ENCODE measurements around the gene GNAO1.

The GNAO1 gene

DNA sequence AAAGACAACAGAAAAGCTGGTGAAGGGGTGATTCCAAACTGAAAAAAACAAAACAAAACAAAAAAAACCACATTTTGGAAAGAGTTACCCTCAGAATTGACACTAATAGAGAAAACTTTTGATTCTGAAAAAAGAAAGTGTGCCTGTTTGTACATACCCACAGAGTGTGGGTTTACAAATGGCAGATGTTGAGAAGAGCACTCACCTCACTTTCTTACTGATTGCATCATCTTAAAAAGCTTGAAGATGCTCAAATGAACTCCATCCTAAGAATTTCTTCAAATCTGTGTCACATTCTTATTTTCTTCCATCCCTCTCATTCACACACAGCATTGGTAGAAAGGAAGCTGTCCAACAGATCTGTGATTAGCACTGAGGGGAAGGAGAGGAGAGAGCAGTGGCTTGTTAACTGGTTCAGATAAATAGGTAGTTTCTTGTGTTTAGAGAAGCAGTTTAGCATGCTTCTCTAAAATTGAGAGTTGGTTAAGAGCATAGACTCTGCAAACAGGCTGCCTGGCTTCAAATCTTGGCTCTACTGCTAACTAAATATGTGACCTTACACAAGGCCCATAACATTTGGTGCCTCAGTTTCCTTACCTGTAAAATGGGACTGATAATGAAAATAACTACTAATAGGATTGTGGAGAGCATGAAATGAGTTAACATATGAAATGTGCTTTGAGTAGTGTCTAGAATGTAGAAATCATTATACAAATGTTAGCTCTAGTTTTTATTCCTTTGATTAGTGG, 6.9 kb downstream of the GNAO1 start:
- no peak for DNase-seq

DNA sequence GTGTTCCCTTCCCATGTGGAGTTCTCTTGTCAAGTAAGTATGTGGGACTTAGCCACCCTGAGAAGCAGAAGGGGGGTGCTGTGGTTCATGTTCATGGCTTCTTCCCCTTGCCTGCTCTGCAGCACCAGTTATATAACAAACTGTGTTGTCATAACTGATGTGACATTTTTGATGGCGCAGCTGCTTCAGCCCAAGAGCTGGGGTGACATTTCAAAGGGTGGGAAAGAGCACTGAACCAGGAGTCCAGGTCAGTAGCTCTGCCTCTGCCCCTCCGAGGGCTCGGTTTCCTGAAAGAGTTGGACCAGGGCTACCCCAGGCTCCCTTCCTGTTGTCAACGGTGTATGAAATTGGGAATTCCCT, 7.4 kb downstream of the GNAO1 start:
- no peak for DNase-seq

DNA sequence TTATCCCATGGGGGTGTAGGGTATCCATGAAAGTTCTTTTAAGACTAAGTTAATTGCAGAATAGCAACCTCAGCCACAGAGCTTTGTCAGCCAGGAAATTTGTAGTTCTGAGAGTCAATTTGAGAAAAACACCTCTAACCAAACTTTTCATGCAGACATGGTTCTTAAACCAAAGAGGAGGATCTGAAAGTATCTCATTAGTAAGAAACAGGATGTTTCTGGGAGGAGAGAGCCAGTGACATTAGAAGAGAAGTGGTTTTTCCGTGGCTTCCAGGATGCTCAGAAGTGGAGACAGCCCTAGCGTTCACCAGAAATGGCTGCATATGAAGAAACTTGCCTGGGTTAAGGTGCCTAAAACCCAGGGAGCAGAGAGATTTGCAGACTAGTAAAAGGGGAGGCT, 7.9 kb downstream of the GNAO1 start:
- no peak for DNase-seq

DNA sequence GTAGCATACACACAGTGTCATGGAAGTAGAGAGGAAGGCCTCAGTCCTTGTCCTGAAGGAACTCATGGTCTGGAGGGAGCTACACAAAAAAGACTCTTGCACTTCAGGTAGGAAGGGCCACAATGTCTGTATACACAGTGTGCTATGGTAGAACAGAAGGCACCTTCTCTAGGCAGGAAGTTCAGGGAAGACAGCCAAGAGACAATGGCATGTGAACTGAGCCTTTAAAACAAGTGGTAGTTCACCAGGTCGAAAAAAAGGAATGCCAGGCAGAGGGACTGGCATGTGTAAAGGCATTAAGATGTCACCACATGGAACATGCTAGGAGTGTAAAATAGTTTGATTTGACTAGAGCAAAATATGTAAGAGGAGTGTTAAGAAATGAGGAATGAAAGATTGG, 9.7 kb downstream of the GNAO1 start:
- no peak for DNase-seq

DNA sequence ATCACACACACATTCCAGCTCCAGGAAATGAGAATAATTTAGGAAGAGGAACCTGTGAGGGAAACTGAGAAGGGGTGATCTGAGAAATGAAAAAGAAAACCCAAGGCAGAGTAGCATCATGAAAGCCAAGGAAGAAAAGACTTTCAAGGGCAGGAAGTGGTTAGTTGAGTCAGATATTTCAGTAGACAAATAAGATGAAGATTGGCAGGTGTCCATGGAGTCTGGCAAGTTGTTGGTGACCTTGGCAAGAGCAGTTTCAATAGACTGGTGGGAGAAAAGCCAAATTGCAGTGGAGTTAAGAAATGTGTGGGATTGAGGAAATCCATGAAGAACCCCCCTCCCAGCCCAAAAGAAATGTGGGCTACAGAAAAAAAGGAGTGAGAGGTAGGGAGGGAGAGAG, 10.7 kb downstream of the GNAO1 start:
- DNase-seq: peak; percentile 5 to 67

DNA sequence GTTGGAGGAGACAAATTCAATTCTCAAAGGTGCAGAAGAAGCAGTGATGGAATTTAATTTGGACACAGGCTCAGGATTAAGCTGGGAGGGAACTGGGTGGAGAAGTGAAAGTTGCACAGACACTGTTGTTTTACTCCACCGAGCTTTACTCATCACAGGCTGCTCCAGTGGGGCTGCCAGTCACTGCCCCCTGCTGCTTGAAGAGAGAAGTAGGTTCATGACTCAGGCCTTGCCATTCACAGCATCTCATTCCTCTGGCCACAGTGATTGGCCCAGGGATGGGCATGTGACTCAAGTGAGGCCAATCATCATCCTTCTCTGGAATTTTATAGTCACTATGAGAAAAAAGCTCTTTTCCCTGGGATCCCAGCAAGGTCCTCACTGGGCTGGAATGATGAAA, 11.8 kb downstream of the GNAO1 start:
- peak in 1 of 2 experiments; percentile 9 for DNase-seq

DNA sequence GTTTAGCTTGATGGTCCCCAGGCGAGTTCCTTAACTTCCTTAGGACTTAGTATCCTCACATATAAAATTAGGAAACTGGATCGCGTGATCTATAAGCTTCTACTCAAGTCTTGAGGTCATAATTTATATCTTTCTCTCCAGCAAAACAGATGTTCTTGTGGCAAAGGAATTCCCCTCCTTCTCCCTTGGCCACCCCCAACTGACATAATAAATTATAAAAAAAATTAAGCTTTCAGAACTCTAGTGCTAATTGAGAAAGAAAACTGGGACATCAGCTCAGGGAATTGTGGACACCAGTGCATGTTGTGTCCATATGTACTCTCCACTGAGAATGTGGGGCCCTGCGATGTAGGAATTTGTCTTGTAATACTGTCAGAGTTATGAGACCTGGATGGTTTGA, 13.5 kb downstream of the GNAO1 start:
- DNase-seq: no peak

DNA sequence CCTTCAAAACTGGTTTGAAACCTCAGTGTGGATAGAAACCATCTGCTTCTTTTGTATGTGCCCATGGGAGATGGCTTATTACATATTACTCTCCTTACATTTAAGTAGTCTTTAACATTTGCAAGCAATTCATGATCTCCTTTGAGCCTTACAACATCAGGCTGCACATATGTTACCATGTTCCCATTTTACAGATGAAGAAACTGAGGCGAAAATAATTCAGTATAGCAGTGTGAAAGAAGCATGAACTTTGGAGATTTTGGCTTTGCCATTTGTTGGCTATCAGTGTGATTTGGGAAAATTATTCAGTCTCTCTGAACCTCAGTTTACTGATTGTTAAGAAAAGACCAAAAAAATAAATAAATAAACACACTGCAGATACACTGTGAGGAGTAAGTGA, 15.7 kb downstream of the GNAO1 start:
- DNase-seq: no peak

DNA sequence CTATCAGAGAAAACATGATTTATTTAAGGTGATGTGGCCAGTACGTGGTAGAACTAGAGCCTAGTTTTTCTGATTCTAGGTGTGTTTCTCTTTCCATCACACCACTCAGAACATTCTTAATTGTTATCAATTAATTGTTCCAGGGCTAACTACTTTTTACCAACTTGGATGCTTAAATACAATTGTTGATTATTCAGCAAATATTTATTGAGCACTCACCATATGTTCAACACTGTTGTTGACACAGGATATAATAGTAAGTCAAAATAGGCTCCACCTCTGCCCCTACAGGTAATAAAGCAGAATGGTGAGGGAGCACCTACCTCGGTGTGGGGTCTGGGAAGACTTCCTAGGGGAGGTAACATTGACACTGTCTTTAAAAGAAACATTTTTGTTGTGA, 16.1 kb downstream of the GNAO1 start:
- no peak for DNase-seq

DNA sequence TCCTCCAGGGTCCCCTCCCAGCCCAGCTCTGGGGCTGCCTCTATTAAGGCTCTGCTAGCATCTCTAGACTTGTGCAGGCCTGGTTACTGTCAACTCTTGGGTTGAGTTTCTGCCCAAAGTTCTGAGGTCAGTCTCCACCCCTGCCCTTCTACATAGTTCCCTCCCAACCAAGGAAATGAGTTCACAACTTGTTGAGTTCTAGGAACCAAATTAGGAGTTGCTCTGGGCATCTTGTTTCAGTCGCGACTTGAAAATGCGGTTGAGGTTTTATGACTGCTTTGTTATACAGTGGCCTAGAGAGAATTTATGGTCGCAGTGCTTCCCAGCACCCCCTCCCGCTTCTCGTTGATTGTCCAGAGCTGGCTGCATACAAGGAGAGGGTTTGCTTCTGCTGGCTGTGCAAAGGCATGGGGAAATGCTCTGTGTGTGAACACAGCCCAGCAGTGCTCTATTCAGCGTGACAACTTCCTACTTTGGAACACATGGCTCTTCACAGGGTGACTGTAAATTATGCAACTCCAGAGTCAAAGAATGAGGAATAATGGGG, 20.2 kb downstream of the GNAO1 start:
- DNase-seq: no peak

DNA sequence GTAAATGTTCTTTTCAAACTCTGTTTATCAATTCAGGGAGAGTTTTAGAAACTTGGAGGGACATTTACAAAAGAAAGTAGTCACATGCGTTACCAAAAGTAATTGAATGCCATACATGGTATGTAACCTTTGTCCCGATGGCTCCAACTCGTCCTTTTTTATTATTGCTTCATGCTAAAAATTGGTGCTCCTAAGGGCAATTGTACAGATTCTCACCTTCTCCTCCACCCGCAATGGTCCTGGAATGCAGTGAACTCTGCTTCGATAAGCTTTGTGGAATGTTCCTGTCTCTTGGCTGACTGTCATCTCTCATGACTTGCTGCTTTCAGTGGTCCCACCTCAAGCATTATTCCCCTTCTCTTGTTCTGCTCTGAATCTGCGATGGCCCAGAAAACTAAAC, 20.9 kb downstream of the GNAO1 start:
- no peak for DNase-seq

DNA sequence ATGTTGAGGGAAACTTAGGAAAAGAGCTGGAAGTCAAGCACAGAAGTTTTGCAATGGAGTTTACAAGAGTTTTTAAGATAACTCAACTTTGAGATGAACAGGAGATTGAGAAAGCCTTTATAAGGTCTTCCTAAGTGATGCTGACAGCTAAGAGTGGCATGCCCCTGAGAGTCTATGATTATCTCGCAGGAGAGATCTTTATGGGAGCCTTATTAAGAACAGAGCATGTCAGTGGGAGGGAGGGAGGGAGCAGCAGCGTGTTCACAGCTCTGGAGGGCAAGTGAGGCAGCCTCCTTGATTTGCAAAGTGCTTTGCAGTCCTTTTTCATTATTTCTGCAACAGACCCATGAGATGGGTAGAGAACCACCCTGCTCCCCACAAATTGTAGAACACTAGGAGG, 30.7 kb downstream of the GNAO1 start:
- no peak for DNase-seq

DNA sequence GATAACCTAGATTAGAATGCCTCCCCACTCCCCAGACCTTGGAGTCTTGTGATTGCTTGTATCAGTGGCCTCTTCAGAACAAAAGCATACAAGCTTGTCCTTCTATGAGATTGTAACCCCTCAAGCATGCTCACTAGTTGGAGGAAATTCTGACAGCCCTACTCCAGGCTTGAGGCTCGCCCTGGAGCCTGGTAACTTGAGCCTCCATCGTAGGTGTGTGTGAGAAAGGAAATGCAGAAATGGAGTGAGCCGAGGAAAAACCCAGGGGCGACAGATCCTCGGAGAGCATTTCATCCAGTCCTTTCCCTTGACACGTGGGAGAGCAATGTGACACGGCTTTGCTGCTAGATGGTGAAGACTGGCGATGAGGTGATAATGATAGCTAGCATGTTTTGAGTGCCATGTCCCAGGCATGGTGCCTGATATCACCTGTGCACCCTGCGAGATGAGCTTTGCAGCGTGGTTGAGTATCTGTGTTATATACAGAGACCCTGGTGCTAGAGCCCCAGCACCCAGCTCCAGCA, 31.2 kb downstream of the GNAO1 start:
- DNase-seq: no peak

DNA sequence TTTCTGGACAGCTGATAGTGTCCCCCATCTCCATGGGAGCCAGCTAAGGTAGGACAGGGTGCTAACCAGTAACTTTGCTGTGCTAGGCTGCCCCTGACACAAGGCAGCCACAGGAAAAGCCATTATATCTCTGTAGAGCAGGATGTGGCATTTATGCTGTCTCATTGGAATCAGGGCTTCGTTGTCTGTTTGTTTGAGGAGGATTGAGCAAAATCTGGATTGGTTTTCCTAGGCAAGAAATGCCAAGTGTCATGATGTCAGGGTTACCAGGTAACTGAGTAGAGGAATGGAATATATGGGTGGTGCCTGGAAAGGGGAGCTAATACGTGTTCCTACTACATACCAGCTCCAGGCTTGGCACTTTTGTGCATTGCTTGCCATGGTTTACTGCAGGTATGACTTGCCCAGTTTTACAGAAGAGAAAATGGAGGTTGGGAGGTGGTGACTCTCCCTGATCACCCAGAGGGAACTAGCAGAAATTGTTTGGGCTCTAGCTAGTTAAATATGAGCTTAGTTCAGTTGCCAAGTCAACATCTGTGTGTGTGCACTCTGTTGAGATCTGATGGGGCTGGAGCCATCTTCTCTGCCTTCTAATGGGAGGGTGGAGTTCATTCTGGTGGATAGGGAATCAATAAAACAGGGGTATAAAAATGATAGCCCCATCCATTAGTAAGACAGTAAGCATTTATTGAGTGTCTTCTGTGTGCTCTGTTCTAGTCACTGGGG, 33.9 kb downstream of the GNAO1 start:
- DNase-seq: no peak

DNA sequence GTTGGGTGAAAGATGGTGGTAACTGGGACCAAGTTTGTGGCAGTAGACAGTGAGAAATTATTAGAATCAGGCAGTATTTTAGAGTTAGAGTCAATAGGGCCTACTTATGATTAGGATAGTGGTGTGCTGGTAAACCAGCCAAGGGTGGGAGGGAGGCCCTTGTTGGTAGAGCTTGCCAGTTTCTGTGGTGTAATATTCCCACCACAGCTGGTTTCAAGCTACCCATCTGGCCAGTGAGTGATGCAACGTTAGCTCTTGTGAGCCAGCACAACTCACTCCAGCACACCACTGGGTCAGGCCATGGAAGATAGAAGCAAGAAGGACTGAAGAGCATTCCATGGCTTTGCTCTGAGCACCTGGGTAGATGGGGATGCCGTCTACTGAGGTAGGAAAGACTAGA, 34.9 kb downstream of the GNAO1 start:
- DNase-seq: peak in 1 of 2 experiments; percentile 5

DNA sequence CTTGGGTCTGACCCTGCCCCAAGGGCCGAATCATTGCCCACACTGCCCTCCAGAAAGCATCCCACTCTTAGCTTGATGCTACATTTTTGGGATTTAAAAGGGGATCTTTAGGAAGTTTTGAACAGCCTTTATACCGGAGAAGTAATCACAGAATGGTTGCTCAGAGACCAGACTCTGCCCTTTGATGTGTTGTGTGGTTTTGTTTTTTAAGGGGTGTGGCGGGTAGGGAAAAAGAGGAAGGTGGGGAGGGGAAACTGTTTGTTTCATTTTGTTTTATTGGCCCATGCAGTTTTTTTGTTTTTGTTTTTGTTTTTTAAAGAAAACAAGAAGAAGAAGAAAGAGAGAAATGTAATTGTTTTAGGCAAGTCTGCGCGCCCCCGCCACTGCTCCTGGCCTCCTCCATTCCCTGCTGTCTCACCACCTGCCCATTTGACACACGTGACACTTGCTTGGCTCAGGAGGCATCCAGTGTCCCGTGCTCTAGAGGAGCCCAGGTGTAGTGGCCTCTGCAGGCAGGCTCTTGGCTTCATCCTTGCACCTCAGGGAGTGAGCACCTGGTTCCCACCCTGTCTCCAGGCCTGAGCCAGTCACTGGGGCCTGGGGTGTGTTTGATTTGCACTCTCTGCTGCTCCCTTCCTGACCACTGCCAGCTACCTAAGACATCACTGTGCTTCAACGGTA, 35.7 kb downstream of the GNAO1 start:
- DNase-seq: no peak

DNA sequence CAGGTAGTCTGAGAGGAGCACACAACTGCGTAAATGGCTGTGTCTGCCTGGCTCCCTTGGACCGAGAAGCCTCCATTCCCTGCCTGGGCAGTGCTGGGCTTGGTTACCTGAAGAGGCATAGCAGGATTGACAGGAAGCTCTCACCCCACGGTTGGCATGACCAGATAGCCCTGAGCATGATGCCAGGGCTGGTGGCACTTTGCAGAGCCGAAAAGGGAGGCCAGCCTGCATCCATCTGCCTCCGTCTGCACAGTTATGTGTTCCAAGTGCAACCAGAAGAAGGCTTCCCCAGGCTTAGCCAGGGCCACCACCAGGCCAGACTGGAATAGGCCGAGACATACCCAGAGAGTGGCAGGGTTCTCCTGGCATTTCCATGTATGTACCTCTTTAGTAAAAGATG, 36.6 kb downstream of the GNAO1 start:
- no peak for DNase-seq

DNA sequence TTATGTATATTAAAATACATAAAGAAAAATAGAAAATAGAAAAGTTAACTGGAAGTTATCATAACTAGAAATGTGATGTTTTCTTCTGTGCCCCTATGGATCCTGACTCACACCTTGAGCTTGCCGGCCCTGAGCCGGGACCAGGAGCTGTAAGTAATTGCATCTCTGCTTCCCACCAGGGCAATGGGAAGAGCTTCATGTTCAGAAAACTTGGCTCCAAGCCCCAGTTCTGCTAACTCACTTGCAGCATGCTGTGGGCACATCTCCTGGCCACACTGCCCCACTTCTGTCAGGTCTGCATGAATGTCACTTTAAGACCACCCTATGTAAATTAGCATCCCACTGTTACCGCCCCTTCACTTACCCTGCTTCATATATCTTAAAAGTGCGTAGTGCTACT, 37.2 kb downstream of the GNAO1 start:
- DNase-seq: peak in 1 of 2 experiments; percentile 14

DNA sequence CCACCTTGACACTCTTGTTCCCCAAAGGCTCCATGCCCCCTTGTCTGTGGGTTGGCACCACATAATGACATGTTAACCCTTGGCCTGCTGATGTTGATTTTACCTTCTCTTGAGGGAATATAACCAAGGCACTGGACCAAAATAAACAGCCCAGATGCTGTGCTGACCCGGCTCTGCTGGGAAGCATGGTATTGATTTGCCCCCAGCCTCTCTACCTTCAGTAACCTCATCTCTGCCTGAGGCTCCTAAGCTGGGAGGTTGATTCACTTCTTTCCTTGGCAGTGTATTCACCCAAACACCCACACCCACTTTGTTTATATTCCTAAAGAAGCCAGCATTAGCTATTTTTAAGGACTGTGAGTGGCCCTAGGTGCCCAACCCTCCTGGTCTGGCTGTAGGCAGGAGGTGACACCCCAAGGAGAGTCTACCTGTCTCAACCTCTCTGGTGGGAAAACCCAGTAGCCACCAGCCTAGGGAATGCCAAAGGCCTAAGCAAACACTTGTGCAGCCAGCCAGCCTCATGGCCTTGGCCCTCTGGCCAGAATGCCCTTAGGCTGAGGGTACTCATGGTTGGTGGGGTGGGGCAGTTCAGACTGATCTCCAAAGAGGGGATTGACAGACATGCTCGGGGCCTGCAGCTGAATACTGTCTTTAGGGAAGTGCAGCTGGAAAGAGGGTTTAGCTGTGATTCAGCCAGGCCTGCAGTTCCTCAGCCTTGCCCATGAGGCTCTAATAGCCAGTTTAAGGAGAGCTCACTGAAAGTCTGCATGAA, 42.7 kb downstream of the GNAO1 start:
- no peak for DNase-seq

DNA sequence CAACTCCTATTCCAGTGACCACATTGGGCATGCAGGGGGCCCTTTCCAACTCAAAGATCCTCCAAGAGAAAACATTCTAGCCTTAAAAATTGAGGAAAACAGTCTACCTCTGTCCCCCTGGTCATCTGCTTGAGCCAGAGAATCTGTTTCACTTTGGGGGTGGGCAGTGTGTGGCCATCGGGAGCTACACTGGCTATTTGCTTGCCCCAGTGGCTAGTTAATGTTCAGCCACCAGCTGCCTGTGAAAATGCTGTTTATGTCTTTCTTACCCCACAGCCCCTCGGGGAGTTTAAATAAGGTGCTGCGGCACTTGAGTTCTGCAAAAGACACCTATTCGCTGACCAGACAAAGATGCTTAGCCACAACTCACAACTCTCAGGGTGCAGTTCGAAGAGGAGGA, 43.4 kb downstream of the GNAO1 start:
- no peak for DNase-seq

DNA sequence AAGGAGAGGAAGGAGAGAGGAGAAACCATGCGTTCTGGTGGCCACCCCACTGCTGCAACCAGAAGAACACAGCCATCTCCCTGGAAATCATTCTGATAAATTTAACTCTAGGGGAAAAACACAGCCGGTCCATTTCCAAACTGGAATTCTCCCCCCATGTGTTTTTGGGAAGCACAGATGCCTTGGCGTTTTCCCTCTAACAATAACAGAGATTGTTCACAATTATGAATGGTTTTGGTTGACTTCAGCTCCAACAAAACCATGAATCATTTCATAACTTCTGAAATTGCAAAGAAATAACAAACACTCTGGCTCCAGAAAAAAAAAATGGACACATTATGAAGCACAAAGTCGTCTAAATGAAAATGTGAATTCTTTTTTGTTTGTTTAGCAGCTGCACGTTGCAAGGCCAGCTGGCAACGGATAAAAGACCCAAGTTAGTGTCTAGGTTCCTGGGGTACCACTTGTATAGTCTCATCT, 46.2 kb downstream of the GNAO1 start:
- no peak for DNase-seq

DNA sequence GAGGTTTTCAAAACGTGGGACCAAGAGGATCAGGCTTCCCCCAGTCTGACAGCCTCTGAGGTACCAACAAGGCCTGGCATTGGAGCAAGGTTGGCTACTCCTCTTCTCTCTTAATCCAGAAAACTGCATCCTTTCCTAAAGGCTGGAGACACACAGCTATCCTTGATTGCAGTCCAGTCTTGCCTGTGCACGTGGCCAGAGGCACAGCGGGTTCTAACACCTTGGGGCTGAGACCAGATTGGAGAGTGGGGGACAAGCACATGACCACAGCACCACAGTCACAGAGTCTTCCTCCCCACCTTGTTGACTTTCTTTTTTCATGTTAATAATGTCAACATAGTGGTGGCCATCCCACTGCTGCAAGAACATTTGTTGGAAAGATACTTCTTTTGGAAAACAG, 46.9 kb downstream of the GNAO1 start:
- DNase-seq: no peak

DNA sequence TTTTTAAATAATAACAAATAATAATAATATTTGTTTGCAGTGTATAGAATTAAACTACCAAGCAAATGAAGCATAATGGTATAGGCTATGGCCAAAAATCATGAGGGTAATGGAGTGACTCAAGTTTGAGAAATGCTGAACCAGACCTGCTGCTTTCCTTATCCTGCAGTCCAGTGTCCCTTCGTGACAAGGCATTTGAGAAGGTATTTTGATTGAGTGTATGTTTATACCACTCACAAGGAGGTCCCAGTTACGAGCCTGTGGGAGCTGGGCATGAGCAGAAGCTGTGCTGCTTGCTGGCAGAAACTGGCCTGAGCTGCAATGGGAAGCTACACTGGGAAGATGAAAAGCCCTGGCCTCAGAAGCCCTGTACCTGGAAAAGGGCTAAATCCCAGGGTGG, 50.3 kb downstream of the GNAO1 start:
- DNase-seq: no peak
